BE2C (cell line): ENCODE data around the gene EVA1A.
"Not testable (repeated sequence)": the region's sequence is repeated elsewhere in the genome, so short reads cannot be mapped to it uniquely, and the experiment has no call there.

ENCODE experiments used
- DNase-seq: peaks from one replicate; pipeline ENCODE4 v3.0.0-alpha.2; 2020
- H3K27me3 ChIP-seq: fragments of 250-450 bp; sonication (Bioruptor Pico); 2 replicates; pipeline ENCODE4 v1.5.1; 2020; ENCODE audit warnings: mild to moderate bottlenecking
- H3K36me3 ChIP-seq: fragments of 250-450 bp; sonication (Bioruptor Pico); 2 replicates; pipeline ENCODE4 v1.5.1; 2020; ENCODE audit warnings: mild to moderate bottlenecking
- H3K4me1 ChIP-seq: fragments of 250-450 bp; sonication (Bioruptor Pico); 2 replicates; pipeline ENCODE4 v1.5.1; 2020
- H3K4me3 ChIP-seq: 2 replicates; pipeline ENCODE4 v1.5.1; 2011; ENCODE audit warnings: low read depth, low read length
- H3K9me3 ChIP-seq: fragments of 250-450 bp; sonication (Bioruptor Pico); 2 replicates; pipeline ENCODE4 v1.5.1; 2020
- CTCF ChIP-seq: IDR thresholded peaks from 2 replicates; pipeline ENCODE4 v1.5.1; 2012; ENCODE audit warnings: mild to moderate bottlenecking, low read depth, low read length

EVA1A gene

GRCh38 chr2:75489721-75490120, 71.0 kb downstream of the EVA1A start:
- H3K9me3 ChIP-seq: no peaks in the 10 kb centered on the region
- no peak overlapping the region for H3K4me3 ChIP-seq
- H3K27me3 ChIP-seq: no peaks in the 10 kb centered on the region; the same call in 1 of the 2 replicates
- no peaks in the 10 kb centered on the region for H3K4me1 ChIP-seq
- DNase-seq: no peak
- H3K36me3 ChIP-seq: no peaks in the 10 kb centered on the region
- TF ChIP-seq CTCF: no peak

- H3K9me3 ChIP-seq: no peaks in the 10 kb centered on the region
- no peaks in the 10 kb centered on the region for H3K4me1 ChIP-seq
- H3K36me3 ChIP-seq: no peaks in the 10 kb centered on the region
- no peaks in the 10 kb centered on the region; the same call in 1 of the 2 replicates for H3K27me3 ChIP-seq
- no peak for DNase-seq
- no peak overlapping the region for H3K4me3 ChIP-seq
- TF ChIP-seq CTCF: no peak
Measured at GRCh38 chr2:75488157-75488556, 72.6 kb downstream of the EVA1A start.

- not testable (repeated sequence) for H3K4me3 ChIP-seq, DNase-seq, H3K4me1 ChIP-seq, H3K9me3 ChIP-seq, H3K36me3 ChIP-seq, H3K27me3 ChIP-seq
Measured at GRCh38 chr2:75486735-75487134, 74.0 kb downstream of the EVA1A start.

GRCh38 chr2:75484840-75485239, 75.9 kb downstream of the EVA1A start:
- Histone ChIP-seq H3K4me3 (no peak overlapping the region), H3K36me3 (no peaks in the 10 kb centered on the region), H3K9me3 (no peaks in the 10 kb centered on the region), H3K27me3 (no peaks in the 10 kb centered on the region), H3K4me1 (no peaks in the 10 kb centered on the region)
- no peak for DNase-seq
- TF ChIP-seq CTCF: no peak

- H3K27me3 ChIP-seq: no peaks in the 10 kb centered on the region
- no peak for DNase-seq
- H3K4me1 ChIP-seq: no peaks in the 10 kb centered on the region
Measured at GRCh38 chr2:75483878-75484277, 76.9 kb downstream of the EVA1A start.

GRCh38 chr2:75482398-75482797, 78.3 kb downstream of the EVA1A start:
- Histone ChIP-seq H3K9me3 (no peaks in the 10 kb centered on the region), H3K36me3 (no peaks in the 10 kb centered on the region), H3K27me3 (no peaks in the 10 kb centered on the region), H3K4me1 (no peaks in the 10 kb centered on the region), H3K4me3 (no peak overlapping the region)
- no peak for TF ChIP-seq CTCF
- DNase-seq: no peak

More at GRCh38 chr2:75483878-75484277, 76.9 kb downstream of the EVA1A start:
- Histone ChIP-seq H3K4me3 (no peak overlapping the region), H3K36me3 (no peaks in the 10 kb centered on the region), H3K9me3 (no peaks in the 10 kb centered on the region)
- no peak for TF ChIP-seq CTCF
